Raji (cell line): ENCODE measurements around the gene PITX2.

Experiments
- POLR2A ChIP-seq: IDR thresholded peaks from 2 replicates; pipeline ENCODE4 v1.6.1; 2011; ENCODE audit warnings: low read depth, low read length, control low read depth; ENCODE audit not compliant: insufficient read depth

PITX2 gene

GRCh38 chr4:110612631-110613269 is 10.1 kb downstream of the PITX2 start:
- no peak for TF ChIP-seq POLR2A

- no peak for TF ChIP-seq POLR2A
Measured at GRCh38 chr4:110611968-110612447, 10.9 kb downstream of the PITX2 start.

- TF ChIP-seq POLR2A = no peak
Measured at GRCh38 chr4:110610940-110611831, 11.7 kb downstream of the PITX2 start.

GRCh38 chr4:110610620-110610939 is 12.3 kb downstream of the PITX2 start:
- no peak for TF ChIP-seq POLR2A

GRCh38 chr4:110609044-110609750 is 13.7 kb downstream of the PITX2 start:
- TF ChIP-seq POLR2A = no peak

- no peak for TF ChIP-seq POLR2A
Measured at GRCh38 chr4:110605077-110605476, 17.8 kb downstream of the PITX2 start.

GRCh38 chr4:110602061-110602460 is 20.8 kb downstream of the PITX2 start:
- no peak for TF ChIP-seq POLR2A

GRCh38 chr4:110597582-110597981 is 25.3 kb downstream of the PITX2 start:
- TF ChIP-seq POLR2A = no peak

- TF ChIP-seq POLR2A = no peak
Measured at GRCh38 chr4:110596431-110596830, 26.4 kb downstream of the PITX2 start.

- TF ChIP-seq POLR2A = no peak
Measured at GRCh38 chr4:110595583-110595982, 27.3 kb downstream of the PITX2 start.

GRCh38 chr4:110589297-110589696 is 33.6 kb downstream of the PITX2 start:
- no peak for TF ChIP-seq POLR2A

- no peak for TF ChIP-seq POLR2A
Measured at GRCh38 chr4:110587666-110588285, 35.1 kb downstream of the PITX2 start.

- no peak for TF ChIP-seq POLR2A
Measured at GRCh38 chr4:110586131-110586850, 36.6 kb downstream of the PITX2 start.
